Stimulated activated CD8-positive, alpha-beta memory T cell treated with anti-CD3 and anti-CD28 coated beads, Interleukin-4, amount 100 ng/mL, for 48 hours (primary cell): ENCODE results near the gene ATG4B.
"Not testable (repeated sequence)": the region's sequence is repeated elsewhere in the genome, so short reads cannot be mapped to it uniquely, and the experiment has no call there.

ENCODE experiments used
- DNase-seq: peaks from one replicate; pipeline ENCODE4 v3.0.0-alpha.2; 2020

The ATG4B gene

DNA sequence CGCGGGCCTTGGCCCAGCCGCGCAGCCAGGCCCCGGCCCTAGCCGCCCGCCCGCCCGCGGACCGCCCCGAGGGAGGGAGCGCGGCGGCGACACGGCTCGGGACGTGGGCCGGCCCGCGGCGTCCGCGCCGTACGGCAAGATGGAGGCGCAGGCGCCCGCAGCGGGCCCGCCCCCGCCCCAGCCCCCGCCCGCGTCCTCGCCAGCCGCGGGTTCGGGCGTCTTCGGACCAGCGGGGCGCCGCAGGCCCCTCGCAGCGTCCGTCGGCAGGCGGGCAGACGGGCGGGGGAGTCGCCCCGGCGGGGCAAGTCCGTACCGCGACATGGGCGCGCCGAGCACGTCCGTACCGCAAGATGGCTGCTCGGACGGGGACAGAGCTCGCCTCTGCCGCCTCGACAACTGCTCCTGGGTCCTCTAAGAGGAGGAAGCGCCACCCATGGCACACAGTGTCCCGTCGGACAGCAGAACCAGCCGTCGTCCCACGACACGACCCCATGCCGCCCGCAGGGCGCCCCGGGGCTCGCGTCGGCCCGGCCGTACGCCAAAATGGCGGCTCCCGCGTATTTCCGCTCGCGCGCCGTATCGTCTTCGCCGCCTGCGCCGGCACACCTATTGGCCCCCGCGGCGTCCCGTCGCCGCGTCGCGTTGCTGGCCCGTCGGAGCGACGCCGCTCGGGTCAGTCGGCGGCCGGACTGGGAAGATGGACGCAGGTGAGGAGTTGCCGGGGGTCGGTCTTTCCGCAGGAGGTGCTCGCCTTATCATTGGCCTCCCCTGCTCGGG is at the start of gene ATG4B, which contains the start of gene THAP4:
Gene ATG4B, plus strand, starts transcription at position 676 of the 777 bp plus-strand sequence. Its CDS starts 22 bp downstream, at position 698.
Gene THAP4, minus strand, starts transcription at position 141 of the 777 bp plus-strand sequence. CDS start 141 bp downstream, outside the sequence.
- peak; percentile 83 for DNase-seq

GRCh38 chr2:241589863-241590262 is 47.6 kb upstream of the ATG4B start:
- not testable (repeated sequence) for DNase-seq

DNA sequence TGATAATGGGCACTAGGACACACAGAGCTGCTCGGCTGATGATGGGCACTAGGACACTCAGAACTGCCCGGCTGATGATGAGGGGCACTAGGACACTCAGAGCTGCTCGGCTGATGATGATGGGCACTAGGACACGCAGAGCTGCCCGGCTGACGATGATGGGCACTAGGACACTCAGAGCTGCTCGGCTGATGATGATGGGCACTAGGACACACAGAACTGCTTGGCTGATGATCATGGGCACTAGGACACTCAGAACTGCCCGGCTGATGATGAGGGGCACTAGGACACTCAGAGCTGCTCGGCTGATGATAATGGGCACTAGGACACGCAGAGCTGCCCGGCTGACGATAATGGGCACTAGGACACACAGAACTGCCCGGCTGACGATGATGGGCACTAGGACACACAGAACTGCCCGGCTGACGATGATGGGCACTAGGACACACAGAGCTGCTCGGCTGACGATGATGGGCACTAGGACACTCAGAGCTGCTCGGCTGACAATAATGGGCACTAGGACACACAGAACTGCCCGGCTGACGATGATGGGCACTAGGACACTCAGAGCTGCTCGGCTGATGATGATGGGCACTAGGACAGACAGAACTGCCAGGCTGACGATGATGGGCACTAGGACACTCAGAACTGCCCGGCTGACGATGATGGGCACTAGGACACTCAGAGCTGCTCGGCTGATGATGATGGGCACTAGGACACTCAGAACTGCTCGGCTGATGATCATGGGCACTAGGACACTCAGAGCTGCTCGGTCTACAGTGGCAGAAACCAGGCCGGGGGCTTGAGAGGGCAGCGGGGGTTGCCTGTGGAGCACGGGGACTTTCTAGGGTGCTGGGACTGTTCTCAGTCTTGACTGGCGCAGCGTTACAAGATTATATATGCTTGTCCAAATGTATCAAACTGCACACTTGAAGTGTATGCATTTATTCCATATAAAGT is 46.7 kb upstream of the ATG4B start:
- DNase-seq: not testable (repeated sequence)

- no peak for DNase-seq
Measured at GRCh38 chr2:241592126-241592845, 45.2 kb upstream of the ATG4B start.

DNA sequence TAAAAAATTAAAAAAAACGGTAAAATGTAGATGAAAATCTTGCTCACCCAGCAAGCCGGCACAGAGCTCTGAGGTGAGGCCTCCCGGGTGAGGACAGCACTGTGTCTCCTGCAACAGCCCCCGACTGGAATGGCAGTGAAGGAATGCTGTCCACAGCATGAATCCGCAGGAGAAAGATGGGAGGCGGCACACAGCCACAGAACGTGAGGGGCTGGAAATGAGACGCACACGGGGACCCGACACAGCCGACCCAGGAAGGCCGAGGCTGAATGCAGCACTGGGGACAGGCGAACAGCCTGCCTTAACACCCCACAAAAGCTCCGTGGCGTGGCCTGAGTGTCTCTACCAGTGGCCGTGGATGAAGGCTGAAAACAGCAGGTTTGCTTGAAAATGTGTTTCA is 44.2 kb upstream of the ATG4B start:
- no peak for DNase-seq

DNA sequence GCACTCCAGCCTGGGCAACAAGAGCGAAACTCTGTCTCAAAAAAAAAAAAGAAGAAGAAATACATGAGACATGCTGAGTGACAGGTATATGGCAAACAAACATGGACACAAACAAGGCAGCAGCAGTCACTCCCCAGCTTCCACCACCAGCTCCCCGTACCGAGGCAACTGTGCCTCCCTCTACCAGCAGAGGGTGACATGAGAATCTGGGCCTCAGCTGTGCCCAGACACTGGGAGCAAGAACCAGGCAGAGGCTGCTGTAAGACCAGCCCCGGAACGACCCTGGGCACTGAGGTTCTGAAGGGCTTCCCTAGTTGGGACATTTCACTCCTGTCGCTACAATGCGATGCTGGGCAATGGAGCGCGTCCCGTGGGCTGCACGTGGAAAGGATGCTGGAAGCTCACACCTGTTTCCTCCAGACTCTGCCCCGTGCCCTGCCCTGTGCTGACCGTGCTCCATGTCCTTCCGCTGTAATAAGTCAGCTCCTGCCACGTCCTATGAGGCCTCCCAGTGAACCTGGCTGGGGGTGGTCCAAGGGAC is 41.8 kb upstream of the ATG4B start:
- DNase-seq: no peak

DNA sequence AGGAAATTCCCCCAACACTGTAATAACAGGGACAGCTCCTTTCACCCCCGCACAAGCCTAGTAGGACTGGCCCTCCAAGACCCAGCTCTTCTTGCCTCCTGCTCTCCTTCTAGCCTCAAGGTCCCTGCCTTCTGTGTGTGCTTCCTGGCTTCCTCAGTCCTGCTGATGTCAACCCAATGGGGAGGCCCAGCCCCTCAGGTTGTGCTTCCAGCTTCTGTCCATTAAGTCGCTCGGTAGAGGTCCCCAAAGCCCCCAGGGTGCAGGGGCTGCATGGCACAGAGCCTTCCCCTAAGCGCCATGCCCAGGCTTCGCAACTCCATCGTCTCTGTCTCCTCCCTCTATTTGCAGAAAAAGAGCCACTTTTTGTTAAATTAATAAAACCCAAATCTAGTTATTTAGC is 39.9 kb upstream of the ATG4B start:
- DNase-seq: no peak

- no peak for DNase-seq
Measured at GRCh38 chr2:241598061-241598460, 39.4 kb upstream of the ATG4B start.

DNA sequence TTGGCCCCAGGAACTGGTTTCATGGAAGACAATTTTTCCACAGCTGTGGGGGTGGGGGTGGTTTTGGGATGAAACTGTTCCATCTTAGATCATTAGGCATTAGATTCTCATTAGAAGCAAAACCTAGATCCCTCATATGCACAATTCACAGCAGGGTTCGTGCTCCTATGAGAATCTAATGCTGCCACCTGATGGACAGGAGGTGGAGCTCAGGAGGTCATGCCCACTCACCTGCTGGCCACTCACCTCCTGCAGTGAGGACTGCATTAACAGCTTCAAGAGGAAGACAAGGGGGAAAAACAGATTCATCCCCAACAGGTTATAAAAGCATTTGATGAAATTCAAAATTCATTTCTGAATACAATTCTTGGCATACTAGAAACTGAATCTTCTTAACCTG is 39.0 kb upstream of the ATG4B start:
- no peak for DNase-seq

DNA sequence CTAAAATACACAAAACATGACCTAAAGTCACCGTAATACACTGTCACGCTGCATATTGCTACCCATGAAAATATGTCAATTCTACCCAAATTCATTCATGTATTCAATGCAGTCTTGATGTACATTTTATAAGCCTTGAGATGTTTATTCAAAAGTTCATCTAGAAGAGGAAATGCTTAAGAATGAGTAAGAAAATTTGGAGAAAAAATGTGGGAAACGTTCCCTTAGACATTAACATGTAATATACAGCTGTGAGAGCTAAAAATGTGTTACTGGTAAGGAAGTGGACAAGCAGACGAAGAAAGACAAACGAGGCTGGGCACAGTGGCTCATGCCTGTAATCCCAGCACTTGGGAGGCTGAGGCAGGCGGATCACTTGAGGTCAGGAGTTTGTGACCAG is 37.9 kb upstream of the ATG4B start:
- no peak for DNase-seq

DNA sequence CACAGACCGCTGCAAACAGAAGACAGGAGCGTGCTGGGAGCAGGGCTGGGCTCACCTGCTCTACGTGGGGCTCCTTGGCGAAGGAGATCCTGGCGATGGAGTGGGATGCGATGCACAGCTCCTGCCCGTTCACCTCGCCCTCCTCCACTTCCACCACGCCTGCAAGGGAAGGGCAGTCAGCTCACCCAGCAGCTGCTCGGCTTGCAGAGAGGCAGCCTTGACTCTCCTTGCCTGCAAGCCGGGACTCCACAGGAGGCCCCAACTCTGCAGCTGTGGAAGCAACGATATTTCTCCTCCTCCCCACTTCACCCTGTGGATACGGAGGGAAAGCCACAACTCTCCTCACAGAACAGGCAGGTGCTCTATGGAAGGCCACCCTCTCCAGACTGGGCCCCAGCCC is 35.7 kb upstream of the ATG4B start:
- no peak for DNase-seq

DNA sequence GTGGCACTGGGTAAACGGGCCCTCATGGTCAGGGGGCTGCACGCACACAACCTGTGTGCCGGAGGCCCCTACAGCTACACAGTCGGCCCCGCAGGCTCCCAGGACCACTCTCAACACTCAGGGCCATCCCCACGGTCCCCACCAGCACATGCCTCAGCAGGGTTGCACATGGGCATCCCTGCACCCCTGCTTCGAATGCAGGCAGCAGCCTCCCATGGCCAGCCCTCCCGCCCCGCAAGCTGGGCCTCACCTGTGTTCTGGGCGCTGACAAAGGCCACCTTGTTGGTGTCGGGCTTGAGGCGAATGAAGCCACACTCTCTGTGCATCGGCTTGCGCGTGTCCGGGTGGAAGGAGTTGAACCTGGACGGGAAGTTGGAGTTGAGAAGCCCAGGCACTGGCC is 34.8 kb upstream of the ATG4B start:
- DNase-seq: no peak

DNA sequence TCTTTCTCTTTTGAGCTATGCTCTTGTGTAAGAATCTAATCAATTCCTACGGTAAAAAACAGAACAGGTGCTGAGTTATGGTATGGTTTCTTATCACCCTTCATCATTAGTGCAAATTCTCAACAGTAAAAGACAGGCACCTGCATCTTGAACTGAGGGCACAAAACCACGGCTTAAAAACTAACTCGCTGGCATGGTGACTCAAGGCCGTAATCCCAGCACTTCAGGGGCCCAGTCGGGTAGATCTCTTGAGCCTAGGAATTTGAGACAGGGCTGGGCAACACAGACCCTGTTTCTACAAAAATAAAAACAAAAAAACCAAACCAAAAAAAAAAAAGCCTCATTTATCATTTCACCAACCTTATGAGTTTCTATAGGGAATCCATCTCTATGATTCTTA is 33.8 kb upstream of the ATG4B start:
- DNase-seq: no peak

DNA sequence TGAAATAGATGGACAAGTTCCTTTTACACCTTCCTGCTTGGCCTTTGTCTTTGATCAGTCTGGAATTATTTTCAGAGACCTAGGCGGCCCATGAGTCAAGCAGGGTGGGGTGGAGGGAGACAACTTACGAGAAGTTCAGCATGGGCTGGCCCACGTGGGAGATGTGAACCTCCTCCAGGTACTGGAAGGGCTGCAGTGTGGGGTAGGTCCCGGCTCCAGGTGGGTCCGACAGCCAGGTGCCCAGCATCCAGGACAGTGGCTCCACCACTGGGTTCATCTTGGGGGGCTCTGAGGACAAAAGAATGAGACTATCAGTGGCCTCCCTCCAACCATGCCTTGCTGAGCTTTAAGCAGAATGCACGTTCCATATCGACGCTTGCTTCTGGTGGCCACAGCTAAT is 31.3 kb upstream of the ATG4B start:
- DNase-seq: no peak

- no peak for DNase-seq
Measured at GRCh38 chr2:241607162-241607885, 30.2 kb upstream of the ATG4B start.

- DNase-seq: peak; percentile 34
Measured at GRCh38 chr2:241608881-241609280, 28.6 kb upstream of the ATG4B start.

DNA sequence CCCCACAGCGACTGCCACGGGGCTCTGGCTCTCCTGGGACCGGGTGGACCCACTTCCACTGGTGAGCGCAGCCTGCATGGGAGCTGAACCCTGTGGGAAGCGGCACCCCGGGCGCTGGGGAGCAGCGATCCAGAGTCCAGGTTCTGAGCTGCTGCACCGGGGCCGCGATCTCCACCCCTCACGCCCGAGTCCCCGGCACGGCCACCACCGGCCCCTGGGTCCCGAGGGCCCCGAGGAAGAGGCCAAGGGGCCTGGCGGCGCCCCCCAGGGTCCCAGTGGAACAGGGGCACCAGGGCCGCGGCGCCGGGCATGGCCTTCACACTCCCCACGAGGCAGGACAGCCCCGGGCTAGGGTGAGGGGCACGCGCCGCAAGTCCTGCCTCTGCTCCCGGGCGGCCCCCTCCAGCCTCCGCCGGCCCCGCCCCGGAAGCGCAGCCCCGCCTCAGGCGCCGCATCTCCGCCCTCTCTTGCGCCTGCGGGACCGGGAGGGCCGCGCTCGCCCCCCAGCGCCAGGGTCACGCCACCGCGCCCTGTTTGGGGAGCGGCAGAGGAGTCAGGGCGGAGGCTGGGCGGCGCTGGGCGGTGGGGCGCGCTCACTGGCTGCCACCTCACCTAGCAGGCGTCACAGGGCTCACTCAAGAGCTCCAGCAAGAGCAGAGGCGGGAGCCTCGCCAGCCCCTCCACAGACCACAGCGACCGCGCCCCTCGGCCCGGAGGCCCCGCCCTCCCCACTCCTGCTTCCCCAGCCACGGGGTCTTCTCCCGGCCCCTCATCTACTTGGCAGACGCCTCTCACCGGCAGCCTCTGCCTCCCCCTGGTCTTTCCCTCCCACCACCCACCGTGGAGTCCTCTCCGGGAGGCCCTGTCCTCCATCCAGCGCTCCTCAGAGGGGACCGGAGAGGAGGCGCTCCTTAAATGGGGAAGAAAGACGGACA is 27.4 kb upstream of the ATG4B start:
- DNase-seq: peak; percentile 93

DNA sequence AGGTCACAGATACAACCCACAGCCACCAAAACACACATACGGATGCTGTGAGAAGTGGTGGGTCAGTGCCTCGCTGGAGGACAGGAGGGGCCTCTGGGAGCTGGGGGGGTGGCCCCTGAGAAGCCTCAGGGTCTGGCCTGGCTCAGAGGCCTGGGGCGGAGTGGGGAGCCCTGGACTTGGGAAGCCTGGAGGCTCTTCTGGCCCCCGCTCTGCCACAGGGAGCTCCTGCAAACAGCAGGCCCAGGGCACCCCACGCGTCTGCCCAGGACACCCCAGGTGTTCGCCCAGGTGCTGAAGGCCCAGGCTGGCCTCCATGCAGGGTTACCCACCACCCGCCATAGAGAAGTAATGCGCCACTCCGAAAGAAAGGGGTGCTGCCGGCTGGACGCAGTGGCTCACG is 26.4 kb upstream of the ATG4B start:
- no peak for DNase-seq

GRCh38 chr2:241612156-241613016 is 25.1 kb upstream of the ATG4B start:
- no peak for DNase-seq
